Measurements from ENCODE around the gene EPS15.

GRCh38 chr1:51517361-51518032, 1.6 kb downstream of the EPS15 start:
- TF ChIP-seq POLR2AphosphoS5 (IDR thresholded peaks at IDR 0.05) (no peak), CTCF (IDR thresholded peaks at IDR 0.05) (no peak), POLR2A (IDR thresholded peaks at IDR 0.05; ENCODE audit: low read depth) (no peak)
